Adrenal gland (tissue), 19 donors: Measurements from ENCODE around the gene RSU1. TPM values are rescaled to one million over a fixed set of nuclear protein-coding genes. Genes with fewer than 3 reads are reported as not detected.
A peak's percentile ranks its signal among the peaks of the same experiment; 100 is the strongest.

Experiments
- DNase-seq, 7 donors: peaks; one replicate each; pipeline ENCODE4 v3.0.0-alpha.2; 2019 to 2020
- H3K27ac ChIP-seq, 5 donors: fragments of 200-600 bp; sonication (generic) in 4 of 5; 1 replicate in 3 of 5; 2 replicates in 2 of 5; pipeline versions ENCODE4 v1.5.1 to v1.8.0; 2016 to 2020; ENCODE audit warnings: mild to moderate bottlenecking in 1 of 5
- H3K27me3 ChIP-seq: fragments of 200-600 bp; 2 replicates; pipeline ENCODE4 v1.8.0; 2021
- H3K36me3 ChIP-seq, 2 donors: fragments of 200-600 bp; replicated peaks in 1 of 2; 1 replicate in 1 of 2; 2 replicates in 1 of 2; pipeline versions ENCODE4 v1.5.1 to v1.8.0; 2018 to 2022
- H3K4me1 ChIP-seq, 2 donors: fragments of 200-600 bp; replicated peaks in 1 of 2; 1 replicate in 1 of 2; 2 replicates in 1 of 2; pipeline versions ENCODE4 v1.5.1 to v1.8.0; 2018 to 2021
- H3K4me3 ChIP-seq, 4 donors: fragments of 200-600 bp; sonication (generic) in 3 of 4; one replicate each; pipeline ENCODE4 v1.5.1; 2016 to 2018
- H3K9me3 ChIP-seq, 3 donors: fragments of 200-600 bp; sonication (generic) in 1 of 3; replicated peaks in 1 of 3; 1 replicate in 2 of 3; 2 replicates in 1 of 3; pipeline versions ENCODE4 v1.5.1 to v1.8.0; 2016 to 2021
- CTCF ChIP-seq, 6 experiments: fragments of 450-650 bp in 4 of 6; fragments of 200-600 bp in 2 of 6; sonication (generic) in 1 of 6; IDR thresholded peaks; 1 replicate in 5 of 6; 2 replicates in 1 of 6; pipeline versions ENCODE4 v1.5.1 to v1.8.0; 2016 to 2021; ENCODE audit warnings: antibody characterized with exemption in 6 of 6, mild to moderate bottlenecking in 2 of 6, moderate library complexity in 1 of 6
- POLR2A ChIP-seq, 2 donors: fragments of 450-650 bp; IDR thresholded peaks; one replicate each; pipeline ENCODE4 v1.6.1; 2017; ENCODE audit warnings: antibody characterized with exemption in 2 of 2, mild to moderate bottlenecking in 2 of 2, moderate library complexity in 1 of 2
- WGBS, 4 donors: extraction: QIAGEN DNeasy Blood & Tissue Kit in 2 of 4; methylation state at CpG; one replicate each; pipeline versions ENCODE4 v1.1.5 to v1.1.7; 2013 to 2017; 5-methylcytosine and 5-hydroxymethylcytosine counted together
- intact Hi-C, 2 donors: fragments of 100-400 bp; cut with DNase I; formaldehyde crosslinking; loops; one replicate each; pipeline versions ENCODE4 v1.14.1 to v1.15.0; 2022 to 2023
- long read RNA-seq, 10 donors: library from polyadenylated mRNA in 3 of 10; unstranded in 2 of 10; stranded (forward) in 1 of 10; transcript quantifications; one replicate each; pipeline ENCODE4 v2.0.0 and lab custom pipeline, GENCODE V29; 2021 to 2026
- polyA plus RNA-seq, 3 donors: library from polyadenylated mRNA; stranded (reverse); fragments of 200-250 nt in 2 of 3; fragments of 350-450 nt in 1 of 3; fragmentation: Illumina TruSeq in 1 of 3; extraction: RNeasy Lipid Tissue Mini Kit (QIAGEN cat#74804) in 1 of 3; gene quantifications; one replicate each; pipeline ENCODE4 v1.2.3, GENCODE V29; 2013 to 2014
- total RNA-seq, 9 donors: library from RNA; depleted of rRNA in 4 of 9; stranded (reverse); fragments of >200 nt in 4 of 9; fragments of 120-200 nt in 1 of 9; fragmentation: NEBNext Ultra II Directional in 1 of 9; extraction: Animal tissue kit (Norgen Biotek cat#: 25700) in 1 of 9; gene quantifications; one replicate each; pipeline versions ENCODE4 v1.1.0 to v1.2.4, GENCODE V29; 2013 to 2023
- donor health status: healthy with polysubstance abuse.
- donor health status: Bipolar disorder and iron deficiency.
- donor health status: DM: yes; HTN: yes; CAD: no.
- donor health status: DM: no; HTN: no; CAD: no.
- donor health status: DM: no; HTN: no; CAD: no.
- donor health status: DM: yes; HTN: yes; CAD: no.

RSU1 gene
- total RNA-seq (10 to 100 TPM; 23.8 to 51.6 (median 41.8) TPM), polyA plus RNA-seq (10 to 100 TPM; 15.6 to 96.8 (median 24.5) TPM)
- long read RNA-seq, donor 1, transcript RSU1-201 (9 exons, 3,834 nt), result major isoform, 13 of 18 reads
- long read RNA-seq, donor 1, partial matches to known transcripts, result 0 of 18 reads
- long read RNA-seq, donor 1, other reads (novel, unspliced or antisense), result 0 of 18 reads
- long read RNA-seq, donor 2, transcript RSU1-201 (9 exons, 3,834 nt), result major isoform, 7 of 12 reads
- long read RNA-seq, donor 2, partial matches to known transcripts, result 0 of 12 reads
- long read RNA-seq, donor 2, other reads (novel, unspliced or antisense), result 0 of 12 reads
- long read RNA-seq, donor 3, transcript RSU1-201 (9 exons, 3,834 nt), result major isoform, 12 of 40 reads
- long read RNA-seq, donor 3, partial matches to known transcripts, result 23 of 40 reads
- long read RNA-seq, donor 3, other reads (novel, unspliced or antisense), result 0 of 40 reads
- long read RNA-seq, donor 4, transcript RSU1-205 (8 exons, 3,639 nt), result minor isoform, 8 of 40 reads
- long read RNA-seq, donor 4, transcript RSU1-201 (9 exons, 3,834 nt), result major isoform, 25 of 40 reads
- long read RNA-seq, donor 4, partial matches to known transcripts, result 1 of 40 reads
- long read RNA-seq, donor 4, other reads (novel, unspliced or antisense), result 2 of 40 reads
- long read RNA-seq, donor 5, transcript RSU1-201 (9 exons, 3,834 nt), result major isoform, 61 of 80 reads
- long read RNA-seq, donor 5, transcript RSU1-203 (8 exons, 3,919 nt), result minor isoform, 7 of 80 reads
- long read RNA-seq, donor 5, transcript RSU1-205 (8 exons, 3,639 nt), result minor isoform, 8 of 80 reads
- long read RNA-seq, donor 5, partial matches to known transcripts, result 1 of 80 reads
- long read RNA-seq, donor 5, other reads (novel, unspliced or antisense), result 3 of 80 reads
- long read RNA-seq, donor 6, transcript RSU1-201 (9 exons, 3,834 nt), result major isoform, 22 of 37 reads
- long read RNA-seq, donor 6, transcript RSU1-203 (8 exons, 3,919 nt), result minor isoform, 9 of 37 reads
- long read RNA-seq, donor 6, partial matches to known transcripts, result 1 of 37 reads
- long read RNA-seq, donor 6, other reads (novel, unspliced or antisense), result 2 of 37 reads
- long read RNA-seq, donor 7, partial matches to known transcripts, result 0 of 6 reads
- long read RNA-seq, donor 7, other reads (novel, unspliced or antisense), result 0 of 6 reads
- long read RNA-seq, donor 8, transcript RSU1-201 (9 exons, 3,834 nt), result major isoform, 16 of 20 reads
- long read RNA-seq, donor 8, partial matches to known transcripts, result 0 of 20 reads
- long read RNA-seq, donor 8, other reads (novel, unspliced or antisense), result 0 of 20 reads
- long read RNA-seq, donor 9, transcript RSU1-201 (9 exons, 3,834 nt), result major isoform, 7 of 13 reads
- long read RNA-seq, donor 9, partial matches to known transcripts, result 0 of 13 reads
- long read RNA-seq, donor 9, other reads (novel, unspliced or antisense), result 0 of 13 reads
- long read RNA-seq, donor 10, transcript RSU1-201 (9 exons, 3,834 nt), result major isoform, 7 of 11 reads
- long read RNA-seq, donor 10, partial matches to known transcripts, result 0 of 11 reads
- long read RNA-seq, donor 10, other reads (novel, unspliced or antisense), result 0 of 11 reads

DNA sequence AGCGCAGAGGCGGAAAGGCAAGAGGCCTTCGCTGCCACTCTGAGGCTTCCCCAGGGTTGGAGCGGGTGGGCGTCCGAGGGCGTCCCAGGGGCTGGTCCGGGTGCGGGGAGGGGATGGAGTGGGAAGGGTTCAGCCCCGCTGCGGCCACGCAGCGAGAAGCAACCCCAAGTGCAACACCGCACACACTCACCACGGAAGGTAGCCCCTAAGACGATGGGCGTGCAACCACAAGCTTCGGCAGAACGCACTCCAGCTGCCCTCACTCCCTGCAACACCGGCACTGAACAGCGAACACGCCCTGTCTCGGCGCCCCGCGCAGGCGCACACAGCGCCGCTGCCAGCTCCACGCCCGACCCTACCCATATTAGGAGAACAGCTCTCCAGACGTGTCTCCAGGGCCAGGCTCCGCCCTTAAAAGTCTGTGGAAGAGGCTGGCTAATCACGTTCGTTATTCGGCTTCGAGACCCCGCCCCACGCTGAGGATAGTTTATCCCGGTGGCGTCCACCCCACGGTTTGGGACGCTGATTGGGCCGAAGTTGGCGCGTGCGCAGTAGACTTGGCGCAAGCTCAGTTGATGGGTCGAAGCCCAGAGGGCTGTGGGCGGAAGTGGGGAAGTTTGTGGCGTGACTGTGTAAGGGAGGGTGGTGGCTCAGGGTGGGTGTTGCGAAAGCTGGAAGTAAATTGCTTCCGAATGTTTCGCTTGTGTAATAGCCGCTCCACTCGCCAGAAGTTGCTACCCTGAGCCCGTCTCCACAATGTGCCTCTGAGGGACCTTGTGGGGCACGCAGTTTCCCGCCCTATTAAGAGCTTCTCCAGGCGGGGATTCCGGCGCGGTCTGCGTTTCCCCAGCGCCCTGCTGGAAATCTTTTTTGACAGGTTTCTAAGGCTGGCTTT is at the start of gene RSU1:
RSU1 (minus strand) TSS at position 300 of the 895 bp plus-strand sequence. CDS start 343 bp downstream, outside the sequence.
- no peaks in the 10 kb centered on the region for H3K36me3 ChIP-seq
- no peaks in the 10 kb centered on the region for H3K27me3 ChIP-seq
- intact Hi-C loops, result no loop called here
- H3K4me1 ChIP-seq, result peaks cover 6 to 21% of the 10 kb centered on the region in 2 donors
- peak; percentile 100 for DNase-seq
- TF ChIP-seq POLR2A (IDR thresholded peaks at IDR 0.05), result peak; percentile 57 to 80
- TF ChIP-seq CTCF (IDR thresholded peaks at IDR 0.05), result no peak
- 0 to 1% (median 0%) methylated on average over 18 to 65 of the region's 65 CpGs for WGBS, 4 donors
- no peaks in the 10 kb centered on the region for H3K9me3 ChIP-seq
- peak within 1 kb of the TSS in 4 of 5 donors; percentile 76 to 94 (median 81) for H3K27ac ChIP-seq
- H3K4me3 ChIP-seq, result peak within 1 kb of the TSS; percentile 21 to 92 (median 60)

DNA sequence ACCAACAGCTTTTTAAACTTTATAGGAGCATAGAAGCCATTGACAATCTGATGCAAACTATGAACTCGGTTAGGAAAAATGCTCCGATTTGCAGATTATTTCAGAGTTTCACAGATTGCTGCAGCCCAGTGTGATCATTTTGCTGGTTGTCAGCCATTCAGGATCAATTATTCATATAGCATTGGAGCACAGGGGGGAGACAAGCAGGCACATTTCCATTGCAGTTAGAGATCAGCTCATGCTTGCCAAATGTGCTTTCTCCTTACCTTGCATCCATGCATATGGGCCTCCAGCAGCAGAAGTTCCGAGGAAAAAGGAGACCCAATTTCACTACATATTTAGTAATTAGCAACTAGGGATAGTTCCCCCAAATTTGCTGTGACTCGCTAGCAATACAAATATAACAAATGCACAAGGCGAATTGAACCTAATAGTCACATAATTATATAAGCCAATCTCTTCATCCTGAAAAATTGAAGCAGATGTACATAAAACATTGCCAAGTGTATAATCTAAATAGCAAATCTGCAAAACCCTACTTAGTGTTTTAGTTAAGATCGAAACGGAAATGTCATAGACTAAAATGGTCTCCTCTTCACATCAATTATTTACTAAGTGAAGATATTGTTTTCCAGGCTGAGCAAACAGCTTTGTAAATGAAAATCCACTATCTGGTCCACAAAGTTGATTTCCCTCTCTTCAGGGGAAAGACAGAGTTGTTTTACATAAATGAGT is 49.5 kb upstream of the RSU1 start:
- no peaks in the 10 kb centered on the region for H3K4me1 ChIP-seq
- H3K4me3 ChIP-seq, result no peak overlapping the region
- H3K9me3 ChIP-seq, result no peaks in the 10 kb centered on the region
- H3K27me3 ChIP-seq, result no peaks in the 10 kb centered on the region
- no peaks in the 10 kb centered on the region for H3K36me3 ChIP-seq
- no peak for DNase-seq
- no peak overlapping the region for H3K27ac ChIP-seq
- intact Hi-C loops, result no loop called here
- TF ChIP-seq CTCF (IDR thresholded peaks at IDR 0.05) (no peak), POLR2A (IDR thresholded peaks at IDR 0.05) (no peak)
- WGBS, 4 donors, result 85 to 92% (median 90%) methylated on average over 7 of the region's 7 CpGs

GRCh38 chr10:16865766-16866165 is 48.5 kb upstream of the RSU1 start:
- Histone ChIP-seq H3K27me3 (no peaks in the 10 kb centered on the region), H3K9me3 (no peaks in the 10 kb centered on the region), H3K27ac (no peak overlapping the region), H3K4me3 (no peak overlapping the region), H3K36me3 (no peaks in the 10 kb centered on the region), H3K4me1 (no peaks in the 10 kb centered on the region)
- intact Hi-C loops, result no loop called here
- TF ChIP-seq CTCF (IDR thresholded peaks at IDR 0.05) (no peak), POLR2A (IDR thresholded peaks at IDR 0.05) (no peak)
- 77 to 82% (median 78%) methylated on average over 7 of the region's 7 CpGs for WGBS, 4 donors
- no peak for DNase-seq
